ENCODE data around the gene TEPSIN.

GRCh38 chr17:81282141-81282540 is 43.3 kb upstream of the TEPSIN start:
- TF ChIP-seq ZFP3 (CRISPR knock-in tag; IDR thresholded peaks at IDR 0.05) (no peak), ESRRG (CRISPR knock-in tag; IDR thresholded peaks at IDR 0.05) (no peak), POU6F1 (CRISPR knock-in tag; IDR thresholded peaks at IDR 0.05; ENCODE audit: borderline replicate concordance, low read depth) (no peak), OSR1 (CRISPR knock-in tag; IDR thresholded peaks at IDR 0.05) (no peak), ZFP30 (CRISPR knock-in tag; IDR thresholded peaks at IDR 0.05) (no peak), RARB (CRISPR knock-in tag; IDR thresholded peaks at IDR 0.05) (no peak), PATZ1 (CRISPR knock-in tag; IDR thresholded peaks at IDR 0.05; ENCODE audit: borderline replicate concordance) (no peak), ARNTL (CRISPR knock-in tag; IDR thresholded peaks at IDR 0.05; ENCODE audit: borderline replicate concordance, low read depth) (no peak), CSDC2 (CRISPR knock-in tag; IDR thresholded peaks at IDR 0.05) (no peak), ZNF8 (CRISPR knock-in tag; IDR thresholded peaks at IDR 0.05) (no peak)
- TF ChIP-seq, protein P1, sequence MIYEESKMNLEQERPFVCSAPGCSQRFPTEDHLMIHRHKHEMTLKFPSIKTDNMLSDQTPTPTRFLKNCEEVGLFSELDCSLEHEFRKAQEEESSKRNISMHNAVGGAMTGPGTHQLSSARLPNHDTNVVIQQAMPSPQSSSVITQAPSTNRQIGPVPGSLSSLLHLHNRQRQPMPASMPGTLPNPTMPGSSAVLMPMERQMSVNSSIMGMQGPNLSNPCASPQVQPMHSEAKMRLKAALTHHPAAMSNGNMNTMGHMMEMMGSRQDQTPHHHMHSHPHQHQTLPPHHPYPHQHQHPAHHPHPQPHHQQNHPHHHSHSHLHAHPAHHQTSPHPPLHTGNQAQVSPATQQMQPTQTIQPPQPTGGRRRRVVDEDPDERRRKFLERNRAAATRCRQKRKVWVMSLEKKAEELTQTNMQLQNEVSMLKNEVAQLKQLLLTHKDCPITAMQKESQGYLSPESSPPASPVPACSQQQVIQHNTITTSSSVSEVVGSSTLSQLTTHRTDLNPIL (CRISPR knock-in tag; IDR thresholded peaks at IDR 0.05; ENCODE audit: low read depth): no peak
- TF ChIP-seq, protein P2, sequence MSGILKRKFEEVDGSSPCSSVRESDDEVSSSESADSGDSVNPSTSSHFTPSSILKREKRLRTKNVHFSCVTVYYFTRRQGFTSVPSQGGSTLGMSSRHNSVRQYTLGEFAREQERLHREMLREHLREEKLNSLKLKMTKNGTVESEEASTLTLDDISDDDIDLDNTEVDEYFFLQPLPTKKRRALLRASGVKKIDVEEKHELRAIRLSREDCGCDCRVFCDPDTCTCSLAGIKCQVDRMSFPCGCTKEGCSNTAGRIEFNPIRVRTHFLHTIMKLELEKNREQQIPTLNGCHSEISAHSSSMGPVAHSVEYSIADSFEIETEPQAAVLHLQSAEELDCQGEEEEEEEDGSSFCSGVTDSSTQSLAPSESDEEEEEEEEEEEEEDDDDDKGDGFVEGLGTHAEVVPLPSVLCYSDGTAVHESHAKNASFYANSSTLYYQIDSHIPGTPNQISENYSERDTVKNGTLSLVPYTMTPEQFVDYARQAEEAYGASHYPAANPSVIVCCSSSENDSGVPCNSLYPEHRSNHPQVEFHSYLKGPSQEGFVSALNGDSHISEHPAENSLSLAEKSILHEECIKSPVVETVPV (CRISPR knock-in tag; IDR thresholded peaks at IDR 0.05): no peak

All from SK-N-SH treated with all-trans-retinoic acid at 6 μM for 48 hours (cell line).